Activated CD8-positive, alpha-beta memory T cell treated with anti-CD3 and anti-CD28 coated beads, Interleukin-2, amount 10 ng/mL, durations not matched to agents 7 days and 5 days (primary cell): ENCODE measurements around the gene OR6P1. TPM values are rescaled to one million over a fixed set of nuclear protein-coding genes. Genes with fewer than 3 reads are reported as not detected.

ENCODE experiments used
- ATAC-seq: fragments of 150-1000 bp; cut with Tn5 transposase; one replicate; pipeline ENCODE4 v1.10.0; 2021; ENCODE audit warnings: moderate library complexity
- CTCF ChIA-PET: fragments of 350-600 bp; sonication (Branson Sonifier 250); formaldehyde crosslinking; loops from one replicate; lab custom pipeline; 2021; ENCODE audit warnings: antibody characterized with exemption; lab: Charles Lee
- DNase-seq: peaks from one replicate; pipeline ENCODE4 v3.0.0-alpha.2; 2020
- H3K27ac Mint-ChIP-seq: one replicate; pipeline ENCODE4 v1.8.0; 2021; ENCODE audit warnings: mild to moderate bottlenecking, mixed read lengths
- H3K27me3 Mint-ChIP-seq: one replicate; pipeline ENCODE4 v1.8.0; 2021; ENCODE audit warnings: mixed read lengths
- H3K36me3 Mint-ChIP-seq: one replicate; pipeline ENCODE4 v1.8.0; 2021; ENCODE audit warnings: mild to moderate bottlenecking, mixed read lengths
- H3K4me1 Mint-ChIP-seq: one replicate; pipeline ENCODE4 v1.8.0; 2021; ENCODE audit warnings: mixed read lengths
- H3K4me3 Mint-ChIP-seq: one replicate; pipeline ENCODE4 v1.8.0; 2021; ENCODE audit warnings: mild to moderate bottlenecking, moderate library complexity, mixed read lengths
- H3K9me3 Mint-ChIP-seq: one replicate; pipeline ENCODE4 v1.8.0; 2022; ENCODE audit warnings: low read depth, mixed read lengths
- total RNA-seq, 2 experiments: library from RNA; stranded (reverse); gene quantifications; one replicate each; pipeline ENCODE4 v1.2.3, GENCODE V29; 2021

OR6P1 gene
- total RNA-seq, 2 experiments from 2014 or later = not detected

- H3K27ac Mint-ChIP-seq = no peak overlapping the region
- H3K36me3 Mint-ChIP-seq = no peaks in the 10 kb centered on the region
- CTCF ChIA-PET = no interaction called here
- H3K27me3 Mint-ChIP-seq = peaks cover 16% of the 10 kb centered on the region
- no peaks in the 10 kb centered on the region for H3K9me3 Mint-ChIP-seq
- no peak overlapping the region for H3K4me3 Mint-ChIP-seq
- no peaks in the 10 kb centered on the region for H3K4me1 Mint-ChIP-seq
- DNase-seq = no peak
- no peak for ATAC-seq
Observed at GRCh38 chr1:158552296-158552695, 18.1 kb downstream of the OR6P1 start.

DNA sequence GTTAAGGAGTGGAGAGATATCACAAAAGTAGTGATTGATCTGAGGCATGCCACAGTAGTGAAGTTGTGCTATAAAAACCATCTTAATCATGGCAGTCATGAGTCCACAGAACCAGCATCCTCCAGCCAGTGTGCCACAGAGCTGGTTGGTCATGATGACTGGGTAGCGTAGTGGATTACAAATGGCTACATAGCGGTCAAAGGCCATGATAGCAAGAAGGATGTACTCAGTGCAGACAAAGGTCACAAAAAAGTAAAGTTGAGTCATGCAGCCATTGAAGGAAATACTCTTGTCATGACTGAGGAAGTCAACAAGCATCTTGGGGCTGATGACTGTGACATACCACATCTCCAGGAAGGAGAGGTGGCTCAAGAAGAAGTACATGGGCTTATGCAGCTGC is 22.8 kb downstream of the OR6P1 start:
- no peaks in the 10 kb centered on the region for H3K9me3 Mint-ChIP-seq
- no peak for DNase-seq

DNA sequence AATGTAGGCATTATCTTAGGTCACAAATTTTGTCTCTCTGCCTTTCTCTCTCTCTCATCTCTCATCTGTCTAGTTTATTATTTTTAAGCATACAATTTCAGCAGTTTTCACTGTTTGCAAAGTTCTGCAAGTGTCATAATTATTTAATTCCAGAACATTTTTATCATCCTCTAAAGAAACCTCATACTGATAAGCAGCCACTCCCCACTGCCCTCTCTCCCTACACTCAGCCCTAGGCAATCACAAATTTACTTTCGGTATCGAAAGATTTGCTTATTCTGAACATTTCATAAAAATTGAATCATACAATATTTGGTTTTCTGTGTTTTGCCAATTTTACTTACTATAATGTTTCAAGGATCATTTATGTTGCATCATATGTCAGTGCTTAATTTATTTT is 32.8 kb downstream of the OR6P1 start:
- DNase-seq (no peak), ATAC-seq (no peak)
- no peak overlapping the region for H3K4me3 Mint-ChIP-seq
- no peaks in the 10 kb centered on the region for H3K9me3 Mint-ChIP-seq
- CTCF ChIA-PET = no interaction called here
- peaks cover 9% of the 10 kb centered on the region for H3K27me3 Mint-ChIP-seq
- no peak overlapping the region for H3K27ac Mint-ChIP-seq
- no peaks in the 10 kb centered on the region for H3K36me3 Mint-ChIP-seq
- H3K4me1 Mint-ChIP-seq = peaks cover 2% of the 10 kb centered on the region

More for the DNA sequence above, 22.8 kb downstream of the OR6P1 start:
- no peak for ATAC-seq
- Mint-ChIP-seq H3K27ac (no peak overlapping the region), H3K36me3 (no peaks in the 10 kb centered on the region), H3K4me3 (no peak overlapping the region), H3K4me1 (no peaks in the 10 kb centered on the region), H3K27me3 (peaks cover 6% of the 10 kb centered on the region)
- CTCF ChIA-PET = no interaction called here

- ATAC-seq = no peak
- Mint-ChIP-seq H3K36me3 (no peaks in the 10 kb centered on the region), H3K4me3 (no peak overlapping the region), H3K27me3 (peaks cover 28% of the 10 kb centered on the region), H3K27ac (no peak overlapping the region), H3K4me1 (peaks cover 2% of the 10 kb centered on the region), H3K9me3 (no peaks in the 10 kb centered on the region)
- CTCF ChIA-PET = no interaction called here
- no peak for DNase-seq
Observed at GRCh38 chr1:158534496-158534895, 35.9 kb downstream of the OR6P1 start.

DNA sequence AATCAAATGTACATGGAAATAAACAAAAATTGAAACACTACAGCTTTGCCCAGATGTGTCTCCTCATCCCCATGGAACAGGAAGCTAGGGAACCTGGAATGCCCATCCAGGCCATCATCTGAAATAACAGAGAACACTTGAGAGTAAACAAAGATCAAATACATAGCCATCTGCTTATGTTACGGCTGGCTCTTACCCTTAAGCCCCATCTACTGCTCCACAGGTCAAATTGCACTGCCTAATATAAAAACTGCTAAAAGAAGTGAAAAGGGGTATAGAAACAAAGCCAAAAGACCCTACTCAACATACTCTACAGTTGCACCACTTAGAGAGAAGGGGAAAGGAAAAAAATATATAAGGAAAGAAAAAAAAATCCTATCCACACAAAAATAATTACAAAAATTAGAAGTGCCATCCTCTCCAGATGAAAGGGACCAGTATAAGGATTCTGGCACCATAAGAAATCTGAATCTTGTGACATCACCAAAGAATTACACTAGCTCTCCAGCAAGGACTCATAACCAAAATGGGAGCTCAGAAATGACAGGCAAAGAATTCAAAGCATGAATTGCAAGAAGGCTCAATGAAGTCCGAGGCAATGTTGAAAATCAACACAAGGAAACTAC is 43.1 kb downstream of the OR6P1 start:
- CTCF ChIA-PET = interaction anchor here (1.1 to 1.3 kb wide), 2 partner anchors 324 to 408 kb away, joined by 4 read pairs; no protein-coding TSS in a partner anchor
- DNase-seq (no peak), ATAC-seq (no peak)
- no peak overlapping the region for H3K4me3 Mint-ChIP-seq
- no peak overlapping the region for H3K27ac Mint-ChIP-seq
- H3K4me1 Mint-ChIP-seq = no peaks in the 10 kb centered on the region
- H3K9me3 Mint-ChIP-seq = no peaks in the 10 kb centered on the region
- H3K36me3 Mint-ChIP-seq = no peaks in the 10 kb centered on the region
- H3K27me3 Mint-ChIP-seq = peaks cover 46% of the 10 kb centered on the region

DNA sequence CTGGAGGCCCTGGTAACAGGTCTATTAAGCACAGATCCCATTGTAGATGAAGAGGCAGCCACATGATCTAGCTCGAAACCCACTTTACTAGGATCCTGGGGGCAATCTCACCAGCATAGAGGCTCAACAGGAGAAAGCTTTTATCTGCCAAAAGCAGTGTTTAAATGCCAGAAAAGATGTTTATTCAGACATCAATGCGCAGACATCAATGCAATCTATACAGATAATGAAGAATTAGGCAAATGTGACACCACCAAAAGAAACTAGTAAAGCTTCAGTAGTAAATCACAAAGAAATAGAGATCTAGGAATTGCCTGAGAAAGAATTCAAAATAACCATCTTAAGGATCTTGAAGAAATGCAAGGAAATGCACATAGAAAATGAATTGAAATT is 48.7 kb downstream of the OR6P1 start:
- H3K27me3 Mint-ChIP-seq = peaks cover 32% of the 10 kb centered on the region
- no peaks in the 10 kb centered on the region for H3K36me3 Mint-ChIP-seq
- no peak for DNase-seq
- ATAC-seq = no peak
- no peak overlapping the region for H3K4me3 Mint-ChIP-seq
- H3K4me1 Mint-ChIP-seq = no peaks in the 10 kb centered on the region
- CTCF ChIA-PET = no interaction called here
- H3K9me3 Mint-ChIP-seq = no peaks in the 10 kb centered on the region
- H3K27ac Mint-ChIP-seq = no peak overlapping the region

- H3K36me3 Mint-ChIP-seq = no peaks in the 10 kb centered on the region
Observed at GRCh38 chr1:158520955-158521665, 49.3 kb downstream of the OR6P1 start.

GRCh38 chr1:158520021-158520420 is 50.4 kb downstream of the OR6P1 start:
- Mint-ChIP-seq H3K4me3 (no peak overlapping the region), H3K27me3 (peaks cover 35% of the 10 kb centered on the region), H3K4me1 (no peaks in the 10 kb centered on the region), H3K9me3 (no peaks in the 10 kb centered on the region), H3K36me3 (no peaks in the 10 kb centered on the region), H3K27ac (no peak overlapping the region)
- ATAC-seq = no peak
- DNase-seq = no peak
- CTCF ChIA-PET = no interaction called here

More at GRCh38 chr1:158520955-158521665, 49.3 kb downstream of the OR6P1 start:
- Mint-ChIP-seq H3K4me3 (no peak overlapping the region), H3K4me1 (no peaks in the 10 kb centered on the region), H3K27me3 (peaks cover 30% of the 10 kb centered on the region), H3K9me3 (no peaks in the 10 kb centered on the region), H3K27ac (no peak overlapping the region)
- no peak for DNase-seq
- no peak for ATAC-seq
- CTCF ChIA-PET = no interaction called here

DNA sequence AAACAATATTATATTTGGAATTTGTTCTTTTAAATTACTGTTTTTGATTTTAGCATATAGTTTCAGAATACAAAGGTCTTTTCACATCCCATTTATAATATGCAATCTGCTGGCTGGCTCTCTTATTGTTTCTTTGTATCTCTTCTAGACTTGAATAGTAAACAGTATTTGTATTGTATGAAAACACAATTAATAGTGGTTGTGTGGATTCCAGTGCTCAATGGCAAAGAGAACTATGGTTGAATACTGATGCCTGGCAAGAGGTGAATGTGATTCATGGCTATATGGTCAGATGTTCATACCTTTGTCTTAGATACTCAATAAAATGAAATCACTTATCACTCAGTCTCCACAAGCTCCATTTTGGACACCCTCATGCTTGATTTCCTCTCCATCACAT is 53.4 kb downstream of the OR6P1 start:
- Mint-ChIP-seq H3K4me1 (no peaks in the 10 kb centered on the region), H3K27me3 (peaks cover 26% of the 10 kb centered on the region), H3K36me3 (no peaks in the 10 kb centered on the region), H3K9me3 (no peaks in the 10 kb centered on the region), H3K27ac (no peak overlapping the region), H3K4me3 (no peak overlapping the region)
- CTCF ChIA-PET = no interaction called here
- no peak for ATAC-seq
- DNase-seq = no peak

Other genes starting within 250 kb of the OR6P1 start
- not detected for gene CD1B, start 239.0 kb downstream of the OR6P1 start, total RNA-seq
- not detected for gene CD1E, start 216.7 kb downstream of the OR6P1 start, total RNA-seq
- not detected for gene OR10T2, start 171.1 kb downstream of the OR6P1 start, total RNA-seq
- not detected for gene OR10K2, start 144.3 kb downstream of the OR6P1 start, total RNA-seq
- not detected for gene OR10K1, start 108.7 kb downstream of the OR6P1 start, total RNA-seq
- gene OR10R2, start 98.4 kb downstream of the OR6P1 start, total RNA-seq = not detected
- not detected for gene OR6Y1, start 16.2 kb downstream of the OR6P1 start, total RNA-seq
- gene OR10X1, start 9.3 kb upstream of the OR6P1 start, total RNA-seq = not detected
- not detected for gene OR10Z1, start 34.7 kb upstream of the OR6P1 start, total RNA-seq
- gene SPTA1, start 116.1 kb upstream of the OR6P1 start, total RNA-seq = not detected
- not detected for gene OR6K2, start 130.1 kb upstream of the OR6P1 start, total RNA-seq
- not detected for gene OR6K3, start 150.1 kb upstream of the OR6P1 start, total RNA-seq
- not detected for gene OR6K6, start 184.1 kb upstream of the OR6P1 start, total RNA-seq
- not detected for gene OR6N1, start 201.6 kb upstream of the OR6P1 start, total RNA-seq
- not detected for gene OR6N2, start 210.6 kb upstream of the OR6P1 start, total RNA-seq